GM12878 (cell line): ENCODE measurements around the gene REEP3. TPM values are rescaled to one million over a fixed set of nuclear protein-coding genes. Genes with fewer than 3 reads are reported as not detected.

Experiments used
- ATAC-seq: fragments of 200-7000 bp; cut with Tn5 transposase; 3 replicates; pipeline ENCODE4 v1.9.1; 2020; ENCODE audit warnings: mild to moderate bottlenecking, moderate library complexity
- BruUV-seq: library from RNA; stranded (reverse); fragments of 400-500 nt; replicated peaks from 2 replicates; lab custom pipeline; 2021; lab: Mats Ljungman, UMichigan
- CTCF ChIA-PET: fragments of 300-600 bp; sonication (Branson Sonifier 250); formaldehyde crosslinking; extraction: SDS; loops from one replicate; lab custom pipeline; 2021; ENCODE audit warnings: inconsistent platforms; lab: Yijun Ruan, JAX
- POLR2A ChIA-PET: fragments of 350-600 bp; formaldehyde crosslinking; extraction: SDS; loops from one replicate; lab custom pipeline; 2021; ENCODE audit warnings: inconsistent platforms; lab: Charles Lee
- RAD21 ChIA-PET: fragments of 300-600 bp; sonication (Branson Sonifier 250); formaldehyde crosslinking; loops from one replicate; lab custom pipeline; 2023; ENCODE audit warnings: antibody characterized with exemption; ENCODE audit not compliant: unreplicated experiment; lab: Charles Lee
- SMC1A ChIA-PET: fragments of 300-600 bp; sonication (Branson Sonifier 250); formaldehyde crosslinking; loops from one replicate; lab custom pipeline; 2023; ENCODE audit not compliant: unreplicated experiment, uncharacterized antibody; lab: Charles Lee
- DNase-seq: peaks from one replicate; pipeline ENCODE4 v3.0.0-alpha.2; 2011; ENCODE audit warnings: low read depth, low spot score
- FAIRE-seq: peaks from 3 replicates; lab custom pipeline; 2011; peaks lifted over from hg19 to GRCh38; lab: Jason Lieb, UNC
- H2AFZ ChIP-seq: 2 replicates; pipeline ENCODE4 v1.6.0; 2011; ENCODE audit warnings: low read depth, low read length, control low read depth; ENCODE audit not compliant: control insufficient read depth
- H3K27ac ChIP-seq: 2 replicates; pipeline ENCODE4 v1.5.1; 2011; ENCODE audit warnings: control low read depth; ENCODE audit not compliant: control insufficient read depth, insufficient read depth
- H3K27me3 ChIP-seq, 2 experiments: replicated peaks in 1 of 2; 2 replicates each; pipeline versions ENCODE4 v1.6.0 to v1.6.1; 2011; ENCODE audit warnings: low read length in 1 of 2; ENCODE audit not compliant: control insufficient read depth in 2 of 2, insufficient read depth in 2 of 2
- H3K36me3 ChIP-seq, 2 experiments: 2 replicates each; pipeline ENCODE4 v1.5.1; 2011; ENCODE audit warnings: low read length in 1 of 2; ENCODE audit not compliant: control insufficient read depth in 2 of 2, insufficient read depth in 2 of 2
- H3K4me1 ChIP-seq: 2 replicates; pipeline ENCODE4 v1.6.1; 2011; ENCODE audit warnings: mild to moderate bottlenecking, low read length, moderate library complexity, mixed read lengths; ENCODE audit not compliant: control insufficient read depth, insufficient read depth
- H3K4me2 ChIP-seq: 2 replicates; pipeline ENCODE4 v1.6.0; 2011; ENCODE audit warnings: control low read depth; ENCODE audit not compliant: control insufficient read depth, insufficient read depth
- H3K4me3 ChIP-seq: fragments of 200-600 bp; sonication (generic); 2 replicates; pipeline ENCODE4 v1.5.1; 2016
- H3K79me2 ChIP-seq: 2 replicates; pipeline ENCODE4 v1.6.0; 2011; ENCODE audit warnings: low read length; ENCODE audit not compliant: control insufficient read depth, insufficient read depth
- H3K9ac ChIP-seq: 2 replicates; pipeline ENCODE4 v1.8.0; 2011; ENCODE audit warnings: low read length, control low read depth, mixed read lengths; ENCODE audit not compliant: control insufficient read depth, insufficient read depth
- H3K9me3 ChIP-seq: replicated peaks from 3 replicates; pipeline ENCODE4 v1.5.1; 2011; ENCODE audit warnings: mild to moderate bottlenecking, low read length; ENCODE audit not compliant: control insufficient read depth, insufficient read depth
- H4K20me1 ChIP-seq: 2 replicates; pipeline ENCODE4 v1.6.0; 2011; ENCODE audit not compliant: control insufficient read depth, insufficient read depth
- BMI1 ChIP-seq: fragments of 450-650 bp; IDR thresholded peaks from 2 replicates; pipeline ENCODE4 v1.6.1; 2016; ENCODE audit warnings: mild to moderate bottlenecking, moderate library complexity, borderline replicate concordance
- CHD2 ChIP-seq: IDR thresholded peaks from 2 replicates; pipeline ENCODE4 v1.6.1; 2011; ENCODE audit warnings: low read depth, low read length, improper control_type of control experiment, borderline replicate concordance
- EGR1 ChIP-seq, 2 experiments: IDR thresholded peaks; 1 replicate in 1 of 2; 2 replicates in 1 of 2; pipeline ENCODE4 v1.6.1; 2011 to 2012; ENCODE audit warnings: low read depth in 2 of 2, low read length in 2 of 2, borderline replicate concordance in 1 of 2, mild to moderate bottlenecking in 1 of 2, moderate library complexity in 1 of 2
- ESRRA ChIP-seq: IDR thresholded peaks from 2 replicates; pipeline ENCODE4 v1.6.1; 2012; ENCODE audit warnings: mild to moderate bottlenecking, low read length, improper control_type of control experiment
- FOXK2 ChIP-seq: fragments of 450-650 bp; IDR thresholded peaks from 2 replicates; pipeline ENCODE4 v1.6.1; 2017; ENCODE audit warnings: mild to moderate bottlenecking, moderate library complexity
- IRF4 ChIP-seq: IDR thresholded peaks from 2 replicates; pipeline ENCODE4 v1.6.1; 2011; ENCODE audit warnings: low read depth, low read length
- IRF5 ChIP-seq: fragments of 450-650 bp; IDR thresholded peaks from 2 replicates; pipeline ENCODE4 v1.6.1; 2017; ENCODE audit warnings: borderline replicate concordance
- MEF2B ChIP-seq: fragments of 450-650 bp; IDR thresholded peaks from 2 replicates; pipeline ENCODE4 v1.6.1; 2018; ENCODE audit warnings: mild to moderate bottlenecking, moderate library complexity; ENCODE audit not compliant: partially characterized antibody, poor library complexity, severe bottlenecking
- MTA2 ChIP-seq: fragments of 450-650 bp; IDR thresholded peaks from 2 replicates; pipeline ENCODE4 v1.6.1; 2016; ENCODE audit warnings: low read depth, mild to moderate bottlenecking, moderate library complexity
- NFIC ChIP-seq: IDR thresholded peaks from 2 replicates; pipeline ENCODE4 v1.6.1; 2012; ENCODE audit warnings: low read depth, mild to moderate bottlenecking, inconsistent platforms, low read length, moderate library complexity
- NR2C2 ChIP-seq: IDR thresholded peaks from 2 replicates; pipeline ENCODE4 v1.6.1; 2011; ENCODE audit warnings: borderline replicate concordance, low read depth; ENCODE audit not compliant: control insufficient read depth, insufficient read length
- POLR2AphosphoS2 ChIP-seq: IDR thresholded peaks from 2 replicates; pipeline ENCODE4 v1.6.1; 2011; ENCODE audit warnings: low read depth, mild to moderate bottlenecking, low read length, improper control_type of control experiment, moderate library complexity
- SMAD1 ChIP-seq: fragments of 450-650 bp; IDR thresholded peaks from 2 replicates; pipeline ENCODE4 v1.6.1; 2018; ENCODE audit warnings: mild to moderate bottlenecking, low read depth; ENCODE audit not compliant: partially characterized antibody
- SMC3 ChIP-seq: IDR thresholded peaks from 2 replicates; pipeline ENCODE4 v1.6.1; 2011; ENCODE audit warnings: low read length, improper control_type of control experiment, borderline replicate concordance
- SPI1 ChIP-seq: IDR thresholded peaks from 2 replicates; pipeline ENCODE4 v1.6.1; 2011; ENCODE audit warnings: low read depth, mild to moderate bottlenecking, low read length, moderate library complexity, borderline replicate concordance; ENCODE audit not compliant: insufficient read depth
- TCF3 ChIP-seq: IDR thresholded peaks from 2 replicates; pipeline ENCODE4 v1.6.1; 2012; ENCODE audit warnings: low read depth, mild to moderate bottlenecking, low read length, borderline replicate concordance; ENCODE audit not compliant: insufficient read depth
- WGBS: methylation state at CpG from one replicate; pipeline ENCODE4 v1.1.6; 2016; ENCODE audit warnings: low lambda C conversion rate; ENCODE audit not compliant: insufficient replicate concordance, insufficient coverage; ENCODE audit errors: missing lambda C conversion rate; 5-methylcytosine and 5-hydroxymethylcytosine counted together
- in situ Hi-C: fragments of 300-500 bp; cut with MboI; formaldehyde crosslinking; loops from 9 replicates; pipeline ENCODE4 v1.14.3; 2018; ENCODE audit warnings: mixed read lengths
- intact Hi-C: fragments of 100-400 bp; cut with micrococcal nuclease; formaldehyde crosslinking; loops from one replicate; pipeline ENCODE4 v1.14.2; 2022; ENCODE audit not compliant: unreplicated experiment
- polyA plus RNA-seq, 11 experiments: library from polyadenylated mRNA; depleted of rRNA in 4 of 11; unstranded in 6 of 11; stranded (reverse) in 5 of 11; fragments of >200 nt; fragmentation: Nextera tagmentation in 4 of 11; fragmentation: Illumina TruSeq in 1 of 11; extraction: Ambion mirVana in 4 of 11; extraction: Trizol in 1 of 11; gene quantifications; 1 replicate in 1 of 11; 2 replicates in 10 of 11; pipeline versions ENCODE4 v1.2.1 to v1.2.3, GENCODE V29; 2011 to 2016; ENCODE audit warnings: inconsistent platforms in 2 of 11, missing spikeins in 2 of 11, low read depth in 1 of 11
- total RNA-seq, 4 experiments: library from RNA; depleted of rRNA in 3 of 4; stranded (reverse); fragments of >200 nt in 3 of 4; fragmentation: Illumina TruSeq in 1 of 4; extraction: Trizol in 1 of 4; gene quantifications; 2 replicates each; pipeline versions ENCODE4 v1.2.1 to v1.2.3, GENCODE V29; 2013 to 2021
- TF ChIP-seq, protein P1 (sequence below): fragments of 450-650 bp; IDR thresholded peaks from 2 replicates; pipeline ENCODE4 v1.6.1; 2014; ENCODE audit warnings: mild to moderate bottlenecking
- TF ChIP-seq, protein P2 (sequence below): IDR thresholded peaks from 2 replicates; pipeline ENCODE4 v1.6.1; 2011; ENCODE audit warnings: borderline replicate concordance, low read depth, mild to moderate bottlenecking, moderate library complexity, low read length; ENCODE audit not compliant: insufficient read depth, poor library complexity, severe bottlenecking

REEP3 gene
- total and polyA plus RNA-seq, 10 of the 15 experiments (the other 5 are each of a cell fraction or from before 2014, with no cell fraction given): 4.9 to 25.9 (median 16.2) TPM

DNA sequence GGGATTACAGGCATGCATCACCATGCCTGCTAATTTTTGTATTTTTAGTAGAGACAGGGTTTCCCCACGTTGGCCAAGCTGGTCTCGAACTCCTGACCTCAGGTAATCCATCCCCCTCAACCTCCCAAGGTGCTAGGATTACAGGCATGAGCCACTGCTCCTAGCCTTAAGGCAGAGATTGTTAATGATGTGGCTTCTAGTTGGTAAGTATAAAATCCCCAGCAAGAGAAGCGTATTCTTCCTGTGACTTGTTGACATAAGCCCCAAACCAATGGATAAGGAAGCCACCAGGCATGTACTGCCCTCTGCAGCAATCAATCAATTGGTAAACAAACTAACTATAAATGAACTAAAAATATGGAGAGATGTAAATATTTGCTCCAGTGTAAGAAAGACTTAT lies 41.2 kb downstream of the REEP3 start:
- Histone ChIP-seq H4K20me1 (no peaks in the 10 kb centered on the region), H3K4me3 (no peak overlapping the region), H3K27ac (no peak overlapping the region)
- POLR2A ChIA-PET: no interaction called here
- DNase-seq: no peak
- 78% methylated on average over 3 of the region's 3 CpGs for WGBS
- SMC1A ChIA-PET: no interaction called here
- CTCF ChIA-PET: no interaction called here
- no peak for TF ChIP-seq NR2C2
- TF ChIP-seq NFIC: no peak
- TF ChIP-seq IRF5: no peak
- TF ChIP-seq SMAD1: no peak
- no peak for TF ChIP-seq TCF3
- TF ChIP-seq ESRRA: no peak
- no peak for TF ChIP-seq MTA2
- no peak for TF ChIP-seq BMI1
- TF ChIP-seq, protein P1, sequence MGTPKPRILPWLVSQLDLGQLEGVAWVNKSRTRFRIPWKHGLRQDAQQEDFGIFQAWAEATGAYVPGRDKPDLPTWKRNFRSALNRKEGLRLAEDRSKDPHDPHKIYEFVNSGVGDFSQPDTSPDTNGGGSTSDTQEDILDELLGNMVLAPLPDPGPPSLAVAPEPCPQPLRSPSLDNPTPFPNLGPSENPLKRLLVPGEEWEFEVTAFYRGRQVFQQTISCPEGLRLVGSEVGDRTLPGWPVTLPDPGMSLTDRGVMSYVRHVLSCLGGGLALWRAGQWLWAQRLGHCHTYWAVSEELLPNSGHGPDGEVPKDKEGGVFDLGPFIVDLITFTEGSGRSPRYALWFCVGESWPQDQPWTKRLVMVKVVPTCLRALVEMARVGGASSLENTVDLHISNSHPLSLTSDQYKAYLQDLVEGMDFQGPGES: no peak
- TF ChIP-seq IRF4: no peak
- no peak for TF ChIP-seq CHD2
- TF ChIP-seq SPI1: no peak
- no peak for TF ChIP-seq MEF2B
- TF ChIP-seq POLR2AphosphoS2: no peak
- TF ChIP-seq EGR1 (IDR thresholded peaks at IDR 0.05; ENCODE audit: borderline replicate concordance in 1 of 2, low read depth in 2 of 2, low read length in 2 of 2): no peak
- TF ChIP-seq, protein P2, sequence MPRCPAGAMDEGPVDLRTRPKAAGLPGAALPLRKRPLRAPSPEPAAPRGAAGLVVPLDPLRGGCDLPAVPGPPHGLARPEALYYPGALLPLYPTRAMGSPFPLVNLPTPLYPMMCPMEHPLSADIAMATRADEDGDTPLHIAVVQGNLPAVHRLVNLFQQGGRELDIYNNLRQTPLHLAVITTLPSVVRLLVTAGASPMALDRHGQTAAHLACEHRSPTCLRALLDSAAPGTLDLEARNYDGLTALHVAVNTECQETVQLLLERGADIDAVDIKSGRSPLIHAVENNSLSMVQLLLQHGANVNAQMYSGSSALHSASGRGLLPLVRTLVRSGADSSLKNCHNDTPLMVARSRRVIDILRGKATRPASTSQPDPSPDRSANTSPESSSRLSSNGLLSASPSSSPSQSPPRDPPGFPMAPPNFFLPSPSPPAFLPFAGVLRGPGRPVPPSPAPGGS: no peak
- TF ChIP-seq FOXK2: no peak
- no peak for TF ChIP-seq SMC3
- TF ChIP-seq, all 136 proteins: peak for 0
- H3K9ac ChIP-seq: no peak overlapping the region
- FAIRE-seq (no peak), ATAC-seq (no peak)
- no peak overlapping the region for H3K4me2 ChIP-seq
- in situ Hi-C loops (no loop called here), intact Hi-C loops (no loop called here)
- no peaks in the 10 kb centered on the region for H3K79me2 ChIP-seq
- no peak overlapping the region for H2AFZ ChIP-seq
- RAD21 ChIA-PET: no interaction called here
- H3K4me1 ChIP-seq: no peaks in the 10 kb centered on the region
- no peaks in the 10 kb centered on the region for H3K36me3 ChIP-seq
- H3K9me3 ChIP-seq: no peaks in the 10 kb centered on the region
- no peaks in the 10 kb centered on the region for H3K27me3 ChIP-seq
- no TSS peak for BruUV-seq
